GM19372 (cell line): ENCODE measurements around the gene RXRB.

ENCODE experiments used
- ATAC-seq: cut with Tn5 transposase; IDR thresholded peaks from one replicate; pipeline ENCODE4 v1.9.1; 2021; ENCODE audit warnings: mild to moderate bottlenecking, low read depth, moderate library complexity; ENCODE audit not compliant: unreplicated experiment

The RXRB gene

DNA sequence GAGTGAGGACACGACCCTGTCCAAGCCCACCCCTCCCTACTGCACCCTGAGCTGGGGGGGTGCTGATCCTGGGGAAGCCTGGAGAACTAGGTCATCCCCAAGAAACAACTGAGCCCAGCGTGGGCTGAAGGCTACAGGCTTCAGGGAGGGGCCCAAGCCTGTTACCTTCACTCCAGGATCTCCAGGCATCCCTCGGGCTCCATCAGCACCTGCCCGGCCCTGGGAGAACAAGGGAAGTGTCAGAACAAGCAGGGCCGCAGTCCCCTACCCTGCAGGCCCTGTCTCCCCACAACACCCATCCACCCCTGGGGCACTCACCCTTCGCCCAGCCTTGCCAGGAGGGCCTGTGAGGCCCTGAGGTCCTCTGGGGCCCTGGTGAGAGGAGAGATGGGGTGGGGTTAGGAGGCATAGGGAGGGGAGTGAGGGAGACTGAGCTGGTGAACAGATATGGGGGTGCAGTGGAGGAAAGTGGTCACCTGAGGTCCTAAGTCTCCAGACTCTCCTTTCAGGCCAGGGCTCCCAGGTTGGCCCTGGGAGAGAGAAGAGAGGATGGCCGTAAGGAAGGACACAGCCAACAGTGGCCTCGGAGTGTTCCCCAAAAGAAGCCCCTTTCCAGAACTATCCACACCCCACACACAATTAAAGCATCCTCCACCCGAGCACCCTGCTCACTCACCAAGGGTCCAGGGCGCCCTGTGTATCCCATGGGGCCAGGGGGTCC lies 21.6 kb downstream of the RXRB start:
- ATAC-seq = no peak

DNA sequence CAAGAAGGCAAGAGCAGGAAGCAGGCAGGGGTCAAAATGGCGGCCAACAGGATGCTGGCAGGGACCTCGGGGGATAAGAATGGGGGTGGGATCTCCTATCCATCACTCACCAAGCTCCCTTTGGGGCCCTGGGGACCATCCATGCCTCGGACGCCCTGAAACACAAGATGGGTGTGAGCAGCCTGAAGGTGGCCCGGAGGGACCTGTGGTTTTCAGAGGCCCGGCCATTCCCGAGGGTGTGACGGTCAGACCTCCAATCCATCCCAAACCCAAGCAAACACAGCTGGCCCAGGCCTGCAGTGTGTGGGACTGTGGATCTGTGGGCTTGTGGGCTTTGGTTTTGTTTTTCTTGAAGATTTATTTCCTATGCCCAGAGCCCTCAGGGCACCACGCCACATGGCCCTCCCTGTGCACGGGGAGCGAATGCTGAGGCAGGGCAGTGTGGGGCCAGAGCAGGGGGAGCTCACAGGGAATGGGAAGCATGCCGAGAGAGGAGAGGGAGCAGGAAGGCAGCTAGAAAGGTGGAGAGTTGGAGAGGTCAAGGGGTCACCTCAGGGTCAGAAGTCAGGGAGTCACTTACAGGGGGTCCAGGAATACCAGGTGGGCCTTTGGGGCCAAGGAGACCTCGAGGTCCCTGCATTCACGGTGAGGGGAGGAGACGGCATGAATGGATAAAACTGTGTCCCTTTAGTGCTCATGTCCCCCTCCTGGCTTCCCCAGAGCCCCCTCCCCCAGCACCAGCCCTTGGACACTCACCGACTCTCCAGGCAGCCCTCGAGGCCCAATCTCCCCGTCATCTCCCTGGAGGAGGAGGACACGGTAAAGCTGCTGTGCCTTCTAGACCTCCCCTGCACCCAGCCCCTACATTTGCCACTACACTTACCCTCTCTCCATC lies 22.7 kb downstream of the RXRB start:
- no peak for ATAC-seq

DNA sequence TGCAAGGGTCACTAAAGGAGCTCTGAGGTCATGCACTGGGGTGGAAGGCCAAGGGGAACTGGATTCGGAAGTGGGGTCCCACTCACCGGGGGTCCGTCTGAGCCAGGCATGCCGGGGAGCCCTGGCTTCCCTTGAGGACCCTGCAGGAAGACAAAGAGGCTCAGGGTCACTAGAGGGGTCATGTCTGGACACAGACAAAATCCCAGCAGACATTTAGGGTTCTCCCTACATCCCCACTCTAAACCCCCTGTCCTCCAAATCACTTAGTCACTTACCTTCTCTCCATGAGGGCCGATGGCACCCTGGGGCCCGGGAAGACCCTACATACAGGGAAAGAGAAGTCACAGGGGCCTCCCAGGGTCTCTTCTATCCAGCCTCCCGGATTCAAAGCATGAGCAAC lies 23.6 kb downstream of the RXRB start:
- no peak for ATAC-seq

DNA sequence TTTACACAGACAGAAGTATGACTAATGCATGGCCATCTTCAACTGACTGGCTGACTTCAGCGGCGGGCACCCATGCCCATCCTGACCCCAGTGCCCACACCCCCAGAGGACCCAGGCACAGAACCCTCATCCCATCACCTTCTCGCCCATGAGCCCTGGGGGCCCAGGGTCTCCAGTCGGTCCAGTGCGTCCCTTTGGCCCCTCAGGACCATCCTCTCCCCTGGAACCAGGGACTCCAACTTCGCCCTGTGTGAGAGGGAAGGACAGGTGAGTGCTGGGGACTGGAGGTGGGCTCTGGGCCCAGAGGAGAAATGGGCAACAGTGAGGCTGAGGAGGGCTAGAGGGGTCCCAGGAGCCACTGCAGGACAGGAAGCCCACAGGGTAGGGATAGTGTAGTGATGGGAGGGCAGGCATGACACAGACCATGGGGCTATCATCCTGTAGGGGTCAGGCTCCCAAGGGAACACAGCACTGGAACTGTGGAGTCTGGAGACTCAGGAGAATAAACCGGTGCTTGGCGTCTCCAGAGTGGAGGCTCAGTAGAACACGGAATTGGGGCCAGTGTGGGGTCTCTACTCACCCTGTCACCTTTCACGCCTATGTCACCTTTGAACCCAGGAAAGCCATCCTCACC lies 24.9 kb downstream of the RXRB start:
- no peak for ATAC-seq

DNA sequence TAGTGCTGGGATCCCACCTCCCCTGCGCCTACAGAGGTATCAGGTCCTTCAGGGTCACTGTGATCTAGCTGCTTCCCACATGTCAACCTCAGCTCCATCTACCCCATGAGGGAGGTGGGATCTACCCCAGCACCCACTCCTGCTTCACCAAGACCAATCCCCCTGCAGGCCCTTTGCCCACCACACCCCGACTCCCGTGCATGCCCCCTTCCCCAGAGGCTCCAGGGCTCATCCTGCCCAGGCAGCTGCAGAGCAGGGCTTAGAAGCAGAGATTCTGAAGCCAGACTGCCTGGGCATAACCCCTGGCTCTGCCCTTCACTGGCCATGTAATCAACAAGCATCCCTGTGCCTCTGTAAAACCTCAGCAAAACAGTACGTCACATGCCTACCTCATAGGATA lies 25.7 kb downstream of the RXRB start:
- ATAC-seq = no peak

DNA sequence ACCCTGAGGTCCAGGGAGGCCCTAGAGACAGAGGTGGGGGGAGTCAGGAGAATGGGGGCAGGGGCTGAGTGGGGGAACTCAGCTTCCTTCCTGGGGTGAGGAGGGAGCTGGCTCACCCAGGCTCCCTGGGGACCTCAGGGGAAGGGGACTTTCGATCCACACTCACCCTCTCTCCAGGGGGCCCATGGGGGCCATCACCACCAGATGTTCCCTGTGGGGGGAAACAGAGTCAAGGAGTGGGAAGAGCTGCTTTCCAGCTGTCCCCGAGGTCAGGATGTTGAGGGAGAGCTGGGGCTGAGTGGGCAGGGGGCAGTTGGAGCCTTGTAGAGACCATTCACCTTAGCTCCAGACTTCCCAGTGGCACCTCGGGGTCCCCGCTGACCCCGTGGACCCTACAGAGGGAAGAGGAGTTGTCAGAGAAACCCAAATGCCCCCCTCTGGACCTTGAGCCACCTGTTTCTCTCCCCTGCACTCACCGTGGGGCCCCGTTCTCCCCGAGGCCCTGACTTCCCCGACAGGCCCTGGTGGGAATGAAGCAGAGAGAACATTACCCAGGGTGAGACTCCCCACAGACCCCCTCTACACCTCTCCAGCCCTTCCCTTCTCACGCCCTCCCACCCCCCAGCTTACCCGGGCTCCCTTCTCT lies 26.8 kb downstream of the RXRB start:
- ATAC-seq = no peak

DNA sequence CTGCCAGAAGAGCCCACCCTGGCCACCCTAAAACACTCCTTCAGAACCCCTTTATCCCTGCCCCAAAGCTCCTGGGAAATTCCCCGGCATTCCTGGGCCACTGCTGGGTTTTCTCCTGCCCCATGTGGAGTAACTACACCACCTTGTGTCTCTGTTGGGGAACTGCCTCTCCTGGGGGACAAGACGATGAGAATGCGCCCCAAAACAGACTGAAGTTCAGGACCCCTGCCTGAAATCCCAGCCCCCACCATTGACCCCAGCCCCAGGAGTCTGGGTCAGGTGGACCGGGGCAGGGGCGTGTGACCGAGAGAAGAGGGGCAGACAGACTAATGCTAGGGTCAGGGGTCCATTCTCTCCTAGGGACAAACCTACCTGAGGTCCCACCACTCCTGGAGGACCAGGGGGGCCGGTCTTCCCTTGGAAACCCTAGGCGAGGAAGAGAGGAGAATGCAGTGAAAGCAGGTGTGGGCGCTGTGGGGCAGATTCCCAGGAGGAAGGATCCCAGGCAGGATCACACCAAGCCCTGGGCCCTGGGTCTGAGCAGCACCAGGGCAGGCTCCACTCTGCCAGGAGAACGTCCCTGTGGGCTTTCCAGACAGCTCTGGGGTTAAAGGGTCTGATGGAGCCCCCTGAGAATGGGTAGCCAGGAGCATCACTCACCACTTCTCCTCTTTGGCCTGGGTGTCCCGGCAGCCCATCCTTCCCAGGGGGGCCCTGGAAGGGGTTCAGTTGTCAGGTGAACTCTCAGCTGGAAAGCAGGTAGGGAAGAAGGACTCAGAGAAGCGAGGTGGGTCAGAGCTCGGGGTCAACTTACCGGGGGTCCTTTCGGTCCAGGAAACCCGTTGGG lies 27.6 kb downstream of the RXRB start:
- ATAC-seq = no peak

DNA sequence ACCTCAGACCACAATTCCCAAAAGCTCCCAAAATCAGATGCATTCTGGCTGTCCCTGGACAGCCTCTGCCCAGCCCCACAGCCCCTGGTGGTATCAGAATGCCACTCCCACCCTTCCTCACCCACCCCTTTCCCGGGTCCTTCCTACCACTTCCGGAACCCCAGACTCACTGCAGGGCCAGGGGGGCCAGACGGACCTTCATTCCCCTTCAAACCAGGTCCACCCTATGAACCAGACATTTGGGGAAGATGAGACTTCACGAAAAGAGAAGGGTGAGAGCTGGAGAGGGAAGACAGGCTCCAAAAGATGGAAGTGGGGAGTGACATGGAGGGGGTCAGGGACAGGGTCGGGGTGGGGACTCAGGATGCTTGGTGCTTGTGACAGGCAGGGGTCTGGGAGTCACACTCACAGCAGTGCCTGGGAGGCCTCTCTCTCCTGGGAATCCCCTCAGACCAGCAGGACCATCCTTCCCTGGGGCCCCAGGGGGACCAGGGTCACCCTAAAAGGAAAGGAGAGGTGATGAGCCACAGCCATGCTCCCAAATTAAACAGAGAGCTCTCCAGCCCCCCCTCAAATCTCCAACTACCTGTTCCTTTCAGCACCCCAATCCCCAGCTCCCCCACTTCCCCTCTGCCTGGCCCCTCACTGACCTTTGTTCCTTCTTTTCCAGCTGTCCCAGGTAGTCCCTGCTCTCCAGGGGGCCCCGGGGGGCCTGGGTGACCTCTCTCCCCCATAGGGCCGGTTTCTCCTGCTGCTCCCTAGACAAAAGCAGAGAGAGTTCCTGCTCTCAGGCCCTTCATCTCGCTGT lies 28.4 kb downstream of the RXRB start:
- ATAC-seq = no peak

DNA sequence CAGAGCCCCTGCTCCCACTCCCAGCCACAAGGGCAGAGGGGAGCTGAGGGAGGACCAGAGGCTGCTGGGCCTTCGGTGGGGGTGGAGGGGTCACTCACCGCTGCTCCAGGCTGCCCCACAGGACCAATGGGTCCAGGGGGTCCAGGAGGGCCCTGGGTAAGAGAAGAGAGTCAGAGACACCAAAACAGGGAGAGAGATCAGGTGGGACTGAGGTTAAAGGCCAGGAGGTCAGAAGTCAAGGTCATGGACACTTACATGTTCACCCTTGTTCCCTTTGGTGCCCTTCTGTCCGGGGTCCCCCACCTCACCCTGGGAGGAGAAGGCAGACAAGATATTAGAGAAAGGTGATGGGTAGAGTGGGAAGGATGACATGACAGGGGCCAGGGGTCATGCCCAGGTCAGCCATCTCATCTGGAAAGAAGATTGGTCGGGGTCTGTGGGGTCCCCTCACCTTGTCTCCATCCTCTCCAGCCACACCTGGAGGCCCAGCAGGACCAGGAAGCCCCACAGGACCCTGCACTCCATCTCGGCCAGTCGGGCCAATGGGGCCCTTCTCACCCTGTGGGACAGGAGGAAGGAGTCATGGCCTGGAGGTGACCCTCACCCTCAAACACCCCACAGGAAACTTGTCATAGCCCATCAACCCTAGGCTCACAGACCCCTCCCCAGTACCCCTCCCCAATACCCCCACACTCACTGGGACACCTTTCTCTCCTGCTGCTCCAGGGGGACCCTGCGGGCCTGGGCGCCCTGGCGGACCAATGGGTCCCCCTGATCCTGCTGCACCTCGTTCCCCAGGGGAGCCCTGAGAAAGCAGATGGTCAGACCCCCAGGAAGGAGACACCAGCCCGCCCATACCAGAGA lies 29.2 kb downstream of the RXRB start:
- no peak for ATAC-seq

DNA sequence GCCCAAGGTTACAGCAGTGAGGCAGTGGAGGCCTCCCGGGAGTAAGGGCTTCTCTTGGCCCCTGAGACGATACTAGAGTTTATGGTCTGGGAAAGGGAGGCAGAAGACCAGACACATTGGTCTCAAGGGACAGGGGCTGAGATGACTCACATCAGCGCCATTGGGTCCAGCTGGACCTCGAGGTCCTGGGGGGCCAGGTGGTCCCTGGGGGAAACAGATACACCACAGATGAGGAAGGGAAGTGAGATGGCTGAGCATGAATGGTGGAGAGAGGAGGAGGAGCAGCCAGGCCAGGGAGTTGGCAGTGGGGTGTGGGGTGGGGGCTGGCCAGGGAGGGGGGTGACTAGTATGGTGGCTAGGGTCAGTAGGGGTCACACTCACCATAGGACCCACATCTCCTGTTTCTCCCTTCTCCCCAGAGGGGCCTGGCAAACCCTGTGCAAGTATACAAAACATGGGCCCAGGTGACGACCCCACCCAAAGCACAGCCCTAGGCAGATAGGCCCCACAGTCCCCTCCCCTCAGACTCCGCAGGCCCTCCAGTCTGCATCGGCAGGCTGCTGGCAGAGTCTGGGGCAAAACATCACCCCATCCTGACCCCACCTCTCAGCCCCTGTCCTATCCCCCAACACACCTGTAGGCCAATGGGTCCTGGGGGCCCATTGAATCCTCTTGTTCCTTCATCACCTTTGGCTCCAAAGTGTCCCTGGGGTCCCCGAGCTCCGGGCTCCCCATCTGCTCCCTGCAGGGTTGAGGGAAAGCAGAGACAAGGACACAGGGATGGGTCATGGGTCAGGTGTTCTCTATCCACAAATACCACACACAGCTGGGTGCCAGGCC lies 30.1 kb downstream of the RXRB start:
- ATAC-seq = no peak

DNA sequence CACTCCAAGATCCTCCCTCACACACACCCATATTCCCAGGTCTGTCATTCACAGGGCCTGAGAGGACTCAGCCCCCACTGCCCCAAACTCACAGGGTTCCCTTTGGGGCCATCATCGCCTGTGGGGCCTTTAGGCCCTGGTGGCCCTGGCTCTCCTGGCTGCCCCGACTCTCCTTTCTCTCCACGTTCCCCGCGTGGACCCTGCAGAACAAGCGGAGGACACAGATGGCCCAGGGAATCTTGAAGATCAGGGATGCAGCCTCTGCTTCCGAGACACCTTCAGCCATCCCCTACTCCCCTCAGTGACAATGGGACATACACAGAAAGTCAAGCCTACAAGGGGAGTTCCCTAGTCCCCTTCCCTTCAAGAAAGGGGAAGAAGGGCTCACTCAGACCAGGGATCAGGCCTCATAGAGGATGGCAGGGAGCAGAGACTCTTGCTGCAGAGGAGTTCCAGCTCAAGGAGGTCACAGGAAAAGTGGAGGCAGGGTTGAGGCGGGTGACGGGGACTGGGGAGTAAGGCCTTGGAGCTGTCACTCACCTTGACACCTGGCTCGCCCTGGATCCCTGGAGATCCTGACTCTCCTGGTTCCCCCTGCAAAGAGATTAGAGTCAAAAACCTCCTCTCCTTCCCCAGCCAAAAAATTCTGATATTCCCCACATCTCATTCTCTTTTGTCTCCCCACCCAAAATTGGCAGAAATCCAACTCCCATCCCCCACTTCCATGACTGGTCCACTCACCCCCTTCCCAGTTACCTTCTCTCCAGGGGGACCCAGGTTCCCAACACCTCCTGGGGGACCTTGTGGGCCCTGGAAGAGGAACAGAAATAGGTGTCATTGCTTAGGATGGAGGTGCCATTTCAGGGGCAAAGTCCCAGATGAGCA lies 30.9 kb downstream of the RXRB start:
- ATAC-seq = no peak

DNA sequence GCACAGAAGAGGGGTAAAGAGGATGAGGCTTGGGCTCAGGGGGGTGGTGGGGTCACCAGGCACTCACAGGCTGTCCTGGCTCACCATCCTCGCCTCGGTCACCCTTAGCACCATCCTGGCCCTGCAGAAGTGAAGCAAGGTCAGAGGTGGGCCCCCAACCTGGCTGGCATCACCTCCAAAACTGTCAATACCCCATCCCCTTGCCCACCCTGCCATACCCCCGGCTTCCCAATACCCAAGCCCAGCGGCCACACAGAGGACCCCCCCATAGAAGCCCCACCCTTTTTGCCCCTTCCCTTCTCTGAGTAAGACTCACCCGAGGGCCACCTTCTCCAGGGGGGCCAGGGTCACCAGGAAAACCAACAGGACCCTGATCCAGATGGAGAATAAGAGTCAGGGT lies 31.8 kb downstream of the RXRB start:
- ATAC-seq = no peak

DNA sequence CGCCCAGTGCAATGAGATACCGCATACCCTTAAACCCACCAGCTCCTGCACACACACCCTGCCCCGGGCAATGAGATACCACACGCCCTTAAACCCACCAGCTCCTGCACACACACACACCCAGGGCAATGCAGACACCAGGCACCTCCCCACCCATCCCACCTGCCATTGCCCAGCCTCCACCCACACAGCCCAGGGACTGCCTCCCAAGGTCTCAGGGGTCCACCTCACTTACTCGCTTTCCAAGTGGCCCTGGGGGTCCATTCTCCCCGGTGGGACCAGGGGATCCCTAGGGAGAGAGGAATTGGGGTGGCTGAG lies 32.2 kb downstream of the RXRB start:
- ATAC-seq = no peak

DNA sequence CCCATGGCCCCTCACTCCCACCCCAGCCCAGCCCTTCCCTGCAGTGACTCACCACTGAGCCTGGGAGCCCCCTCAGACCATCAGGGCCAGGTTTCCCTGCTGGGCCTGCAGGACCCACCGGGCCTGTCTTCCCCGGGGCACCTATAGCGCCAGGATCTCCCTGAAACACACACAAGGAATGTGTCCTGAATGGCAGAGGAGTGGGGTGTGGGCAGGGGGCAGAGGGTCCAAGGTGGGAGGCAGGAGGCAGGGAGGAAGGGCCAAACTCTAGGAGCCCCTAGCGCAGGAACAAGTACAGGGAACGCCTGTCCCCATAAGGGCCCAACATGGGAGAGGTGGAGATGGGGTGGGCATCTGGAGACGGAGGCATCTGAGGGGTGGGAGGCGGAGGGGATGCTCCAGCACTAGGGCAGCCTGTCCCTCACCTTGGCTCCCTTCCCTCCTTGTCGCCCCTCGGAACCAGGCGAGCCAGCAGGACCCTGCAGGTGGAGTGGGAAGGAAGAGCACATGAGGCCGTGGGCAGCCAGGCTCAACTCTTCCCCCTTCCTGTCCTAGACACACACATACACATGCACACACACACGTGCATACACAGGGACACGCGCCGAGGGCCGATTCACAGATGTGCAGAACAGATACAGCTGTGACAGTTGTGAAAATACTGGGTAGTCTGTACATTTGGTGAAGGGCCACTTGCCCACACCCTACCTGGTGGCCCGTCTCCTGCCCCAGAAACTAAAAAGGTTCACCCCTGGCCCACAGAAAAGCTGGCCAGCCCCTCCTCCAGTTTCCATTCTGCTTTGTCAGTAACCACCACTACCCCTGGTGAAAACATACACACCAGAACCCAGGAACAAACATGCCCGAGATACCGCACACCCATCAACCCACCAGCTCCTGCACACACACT lies 32.8 kb downstream of the RXRB start:
- no peak for ATAC-seq

DNA sequence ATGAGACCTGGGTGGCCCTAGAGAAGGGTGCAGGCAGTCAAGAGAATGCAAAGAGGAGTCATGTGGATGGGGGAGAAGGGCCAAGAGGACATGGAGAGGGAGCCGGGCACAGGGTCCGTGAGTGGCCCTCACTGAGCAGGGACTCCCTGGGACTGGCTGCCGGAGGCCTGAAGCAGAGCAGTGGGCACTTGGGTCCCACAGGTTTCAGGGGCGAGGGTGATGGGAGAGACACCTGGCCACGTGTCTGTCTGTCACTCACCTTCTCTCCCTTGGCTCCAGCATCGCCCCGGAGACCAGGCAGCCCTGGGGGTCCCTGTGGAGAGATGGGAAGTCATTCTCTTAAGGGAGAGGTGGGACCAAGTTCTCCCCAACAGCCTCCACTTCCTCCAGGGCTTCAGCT lies 33.7 kb downstream of the RXRB start:
- ATAC-seq = no peak

DNA sequence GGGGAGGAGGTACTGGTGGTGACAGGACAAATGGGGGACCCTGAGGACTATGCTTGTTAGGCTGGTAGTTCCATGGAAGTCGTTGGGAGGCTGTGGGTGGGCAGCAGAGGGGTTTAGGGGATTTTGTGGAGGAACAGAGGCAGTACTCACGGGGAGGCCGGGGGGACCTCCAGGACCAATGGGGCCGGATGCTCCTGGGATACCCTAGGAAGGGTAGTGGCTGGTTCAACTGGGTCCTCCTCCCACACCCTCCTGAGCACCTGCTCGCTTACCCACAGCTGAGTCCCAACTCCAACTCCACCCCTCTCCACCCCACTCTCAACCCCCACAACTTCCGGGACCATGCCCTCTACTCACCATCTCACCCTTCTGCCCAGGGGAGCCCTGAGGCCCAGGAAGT lies 34.1 kb downstream of the RXRB start:
- no peak for ATAC-seq
